Thyroid gland (tissue), 4 donors: Measurements from ENCODE around the gene KIRREL3. TPM values are rescaled to one million over a fixed set of nuclear protein-coding genes. Genes with fewer than 3 reads are reported as not detected.
A peak's percentile ranks its signal among the peaks of the same experiment; 100 is the strongest.

Experiments
- DNase-seq, 2 donors: peaks; one replicate each; pipeline ENCODE4 v3.0.0-alpha.2; 2019
- H3K27ac ChIP-seq, 3 donors: fragments of 200-600 bp; sonication (generic); 1 replicate in 2 of 3; 2 replicates in 1 of 3; pipeline ENCODE4 v1.5.1; 2016 to 2019; ENCODE audit warnings: mild to moderate bottlenecking in 1 of 3, moderate library complexity in 1 of 3
- H3K27me3 ChIP-seq: fragments of 200-600 bp; sonication (generic); one replicate; pipeline ENCODE4 v1.5.1; 2019
- H3K36me3 ChIP-seq, 2 donors: fragments of 200-600 bp; sonication (generic); one replicate each; pipeline ENCODE4 v1.5.1; 2016 to 2019
- H3K4me1 ChIP-seq, 2 donors: fragments of 200-600 bp; sonication (generic); one replicate each; pipeline ENCODE4 v1.5.1; 2017 to 2019
- H3K4me3 ChIP-seq, 3 donors: fragments of 200-600 bp; sonication (generic); replicated peaks in 1 of 3; 1 replicate in 2 of 3; 2 replicates in 1 of 3; pipeline ENCODE4 v1.5.1; 2016; ENCODE audit warnings: mild to moderate bottlenecking in 1 of 3
- H3K9me3 ChIP-seq: fragments of 200-600 bp; sonication (generic); one replicate; pipeline ENCODE4 v1.5.1; 2017
- POLR2A ChIP-seq, 2 donors: fragments of 450-650 bp; IDR thresholded peaks; one replicate each; pipeline ENCODE4 v1.6.1; 2017; ENCODE audit warnings: antibody characterized with exemption in 2 of 2, mild to moderate bottlenecking in 2 of 2, moderate library complexity in 1 of 2
- WGBS, 2 donors: methylation state at CpG; one replicate each; pipeline ENCODE4 v1.1.5; 2017; 5-methylcytosine and 5-hydroxymethylcytosine counted together
- intact Hi-C: fragments of 100-400 bp; cut with DNase I; formaldehyde crosslinking; loops from one replicate; pipeline ENCODE4 v1.15.1; 2023
- total RNA-seq, 4 donors: library from RNA; depleted of rRNA; stranded (reverse); fragments of >200 nt; gene quantifications; one replicate each; pipeline ENCODE4 v1.2.3, GENCODE V29; 2016
- TF ChIP-seq, protein P1 (sequence below), 6 experiments: fragments of 200-600 bp in 3 of 6; fragments of 450-650 bp in 3 of 6; sonication (generic) in 3 of 6; IDR thresholded peaks; one replicate each; pipeline ENCODE4 v1.5.1; 2016 to 2019; ENCODE audit warnings: antibody characterized with exemption in 6 of 6, mild to moderate bottlenecking in 2 of 6, inconsistent platforms in 1 of 6, moderate library complexity in 1 of 6

KIRREL3 gene
- total RNA-seq, 4 donors from 2014 or later = 0.78 TPM; not detected in 3

DNA sequence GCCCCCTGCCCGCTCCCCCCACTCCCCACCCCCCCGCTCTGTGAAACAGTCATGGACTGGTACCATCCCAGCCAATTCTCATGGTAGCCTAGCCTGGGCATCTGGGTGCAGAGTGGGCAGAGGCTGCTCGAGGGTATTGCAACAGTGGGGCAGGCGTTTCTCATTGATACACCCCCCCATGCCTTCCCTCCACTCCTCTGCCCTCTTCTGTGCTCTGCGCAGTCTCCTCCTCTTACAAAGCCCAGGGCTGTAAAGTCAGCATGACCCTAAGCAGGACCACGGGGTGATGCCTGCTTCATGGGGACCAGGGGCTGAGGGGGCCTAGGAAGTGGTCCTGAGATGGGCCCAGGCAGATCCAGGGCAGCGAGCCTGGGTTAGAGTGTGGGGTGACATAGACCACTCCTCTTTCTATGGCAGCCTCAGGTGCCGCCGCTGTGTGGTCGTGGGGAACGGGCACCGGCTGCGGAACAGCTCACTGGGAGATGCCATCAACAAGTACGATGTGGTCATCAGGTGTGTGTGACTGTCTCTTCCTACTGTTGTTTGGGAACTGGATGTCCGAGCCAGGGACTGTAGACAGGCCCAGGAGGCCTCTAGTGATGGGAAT lies 592.8 kb downstream of the KIRREL3 start:
- no peak for TF ChIP-seq POLR2A (IDR thresholded peaks at IDR 0.05)
- TF ChIP-seq, protein P1, sequence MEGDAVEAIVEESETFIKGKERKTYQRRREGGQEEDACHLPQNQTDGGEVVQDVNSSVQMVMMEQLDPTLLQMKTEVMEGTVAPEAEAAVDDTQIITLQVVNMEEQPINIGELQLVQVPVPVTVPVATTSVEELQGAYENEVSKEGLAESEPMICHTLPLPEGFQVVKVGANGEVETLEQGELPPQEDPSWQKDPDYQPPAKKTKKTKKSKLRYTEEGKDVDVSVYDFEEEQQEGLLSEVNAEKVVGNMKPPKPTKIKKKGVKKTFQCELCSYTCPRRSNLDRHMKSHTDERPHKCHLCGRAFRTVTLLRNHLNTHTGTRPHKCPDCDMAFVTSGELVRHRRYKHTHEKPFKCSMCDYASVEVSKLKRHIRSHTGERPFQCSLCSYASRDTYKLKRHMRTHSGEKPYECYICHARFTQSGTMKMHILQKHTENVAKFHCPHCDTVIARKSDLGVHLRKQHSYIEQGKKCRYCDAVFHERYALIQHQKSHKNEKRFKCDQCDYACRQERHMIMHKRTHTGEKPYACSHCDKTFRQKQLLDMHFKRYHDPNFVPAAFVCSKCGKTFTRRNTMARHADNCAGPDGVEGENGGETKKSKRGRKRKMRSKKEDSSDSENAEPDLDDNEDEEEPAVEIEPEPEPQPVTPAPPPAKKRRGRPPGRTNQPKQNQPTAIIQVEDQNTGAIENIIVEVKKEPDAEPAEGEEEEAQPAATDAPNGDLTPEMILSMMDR (IDR thresholded peaks at IDR 0.05) = no peak
- Histone ChIP-seq H3K4me3 (no peak overlapping the region), H3K36me3 (no peaks in the 10 kb centered on the region), H3K27ac (no peak overlapping the region), H3K9me3 (no peaks in the 10 kb centered on the region), H3K27me3 (no peaks in the 10 kb centered on the region), H3K4me1 (peaks cover 0 to 20% of the 10 kb centered on the region in 2 donors)
- DNase-seq = no peak
- 90% methylated on average over 15 of the region's 15 CpGs for WGBS, 2 donors
- intact Hi-C loops = no loop called here

DNA sequence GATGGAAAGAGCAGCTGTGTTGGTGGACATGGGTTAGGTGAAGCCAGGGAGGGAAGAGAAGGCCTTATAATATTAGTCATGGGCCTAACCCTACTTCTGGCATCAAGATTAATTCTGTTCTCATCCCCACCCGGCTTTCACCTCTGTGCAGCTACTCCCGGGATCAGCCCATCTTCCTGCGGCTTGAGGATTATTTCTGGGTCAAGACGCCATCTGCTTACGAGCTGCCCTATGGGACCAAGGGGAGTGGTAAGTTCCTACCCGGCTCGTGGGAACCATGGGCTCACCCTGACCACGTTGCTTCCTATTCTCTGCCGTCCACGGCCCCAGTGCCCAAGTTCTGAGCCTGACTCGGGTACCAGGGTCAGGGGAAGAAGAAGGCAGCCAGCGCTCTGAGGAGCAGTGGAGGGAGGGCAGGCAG lies 593.5 kb downstream of the KIRREL3 start:
- Histone ChIP-seq H3K27me3 (no peaks in the 10 kb centered on the region), H3K27ac (no peak overlapping the region), H3K4me1 (peaks cover 0 to 22% of the 10 kb centered on the region in 2 donors), H3K4me3 (no peak overlapping the region), H3K9me3 (no peaks in the 10 kb centered on the region), H3K36me3 (no peaks in the 10 kb centered on the region)
- 82 to 85% methylated on average over 12 of the region's 12 CpGs for WGBS, 2 donors
- no peak for TF ChIP-seq POLR2A (IDR thresholded peaks at IDR 0.05)
- TF ChIP-seq, protein P1 (IDR thresholded peaks at IDR 0.05) = no peak
- intact Hi-C loops = no loop called here
- no peak for DNase-seq

DNA sequence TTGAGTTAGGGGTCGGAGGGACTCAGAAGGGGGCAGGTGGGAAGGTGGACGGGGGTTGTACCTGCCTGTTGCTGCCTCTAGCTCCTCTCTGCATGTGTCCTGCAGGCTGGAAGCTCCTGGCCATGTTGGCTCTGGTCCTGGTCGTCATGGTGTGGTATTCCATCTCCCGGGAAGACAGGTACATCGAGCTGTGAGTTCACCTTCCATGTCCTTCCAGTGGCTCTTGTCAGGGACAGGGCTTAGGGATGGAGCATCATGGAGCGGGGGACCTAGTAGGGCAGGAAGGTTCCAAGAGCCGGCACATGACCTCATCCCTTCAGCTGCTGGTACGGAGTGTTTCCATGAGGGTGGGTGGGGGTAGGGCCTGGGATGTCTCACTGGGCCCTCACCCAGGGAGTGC lies 594.2 kb downstream of the KIRREL3 start:
- TF ChIP-seq, protein P1 (IDR thresholded peaks at IDR 0.05) = no peak
- no peak for TF ChIP-seq POLR2A (IDR thresholded peaks at IDR 0.05)
- H3K4me1 ChIP-seq = peaks cover 0 to 22% of the 10 kb centered on the region in 2 donors

DNA sequence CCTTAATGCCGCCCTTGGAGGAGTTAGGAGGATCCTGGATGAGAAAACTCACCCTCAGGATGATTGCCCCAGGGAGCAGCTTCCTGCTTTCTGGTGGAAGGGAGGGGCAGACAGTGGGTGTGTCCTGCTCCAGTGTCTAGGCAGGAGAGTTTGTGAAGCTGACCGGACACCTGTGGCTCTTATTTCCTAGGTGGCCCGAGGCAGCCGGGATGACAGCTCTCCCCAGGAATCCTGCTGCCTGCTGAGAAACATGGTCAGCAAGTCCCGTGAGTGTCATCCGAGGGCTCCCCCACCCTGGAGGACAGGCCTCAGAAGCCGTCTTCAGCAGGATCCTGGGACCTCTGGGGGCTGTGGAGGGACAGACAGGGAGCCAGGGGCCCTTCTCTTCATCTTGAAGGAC lies 594.7 kb downstream of the KIRREL3 start:
- no peaks in the 10 kb centered on the region for H3K9me3 ChIP-seq
- 83% methylated on average over 4 of the region's 7 CpGs for WGBS, 2 donors
- DNase-seq = no peak
- H3K27me3 ChIP-seq = no peaks in the 10 kb centered on the region
- intact Hi-C loops = no loop called here
- H3K4me3 ChIP-seq = no peak overlapping the region
- H3K27ac ChIP-seq = no peak overlapping the region
- no peaks in the 10 kb centered on the region for H3K36me3 ChIP-seq
- TF ChIP-seq, protein P1 (IDR thresholded peaks at IDR 0.05) = no peak
- no peak for TF ChIP-seq POLR2A (IDR thresholded peaks at IDR 0.05)
- peaks cover 0 to 22% of the 10 kb centered on the region in 2 donors for H3K4me1 ChIP-seq

More for the DNA sequence above, 594.2 kb downstream of the KIRREL3 start:
- no peak overlapping the region for H3K27ac ChIP-seq
- intact Hi-C loops = no loop called here
- no peaks in the 10 kb centered on the region for H3K27me3 ChIP-seq
- 88 to 98% methylated on average over 8 of the region's 8 CpGs for WGBS, 2 donors
- H3K4me3 ChIP-seq = no peak overlapping the region
- H3K9me3 ChIP-seq = no peaks in the 10 kb centered on the region
- no peaks in the 10 kb centered on the region for H3K36me3 ChIP-seq
- DNase-seq = no peak

DNA sequence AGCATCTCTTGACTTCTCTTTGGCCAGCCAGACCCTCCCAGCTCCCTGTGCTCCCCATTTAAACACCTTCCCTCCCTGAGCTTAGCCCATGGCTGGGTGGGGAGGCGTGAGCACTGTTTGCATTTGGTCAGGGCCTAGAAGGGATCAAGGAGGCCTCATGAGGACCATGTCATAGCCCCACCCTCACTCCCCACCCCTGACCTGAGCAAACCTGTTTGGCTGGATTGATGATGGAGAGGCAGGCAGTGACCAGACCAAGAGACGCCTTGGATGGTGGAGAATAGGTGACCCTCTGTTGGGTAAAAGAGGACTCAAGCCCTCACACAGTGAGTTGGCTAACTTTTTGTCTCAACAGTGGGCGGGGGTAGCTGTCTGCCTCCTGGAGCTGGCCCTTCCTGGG lies 595.2 kb downstream of the KIRREL3 start:
- WGBS, 2 donors = 71 to 93% methylated on average over 3 of the region's 3 CpGs
- peak in 1 of 2 donors; percentile 27 for DNase-seq
- Histone ChIP-seq H3K4me1 (peaks cover 0 to 22% of the 10 kb centered on the region in 2 donors), H3K27ac (no peak overlapping the region), H3K27me3 (no peaks in the 10 kb centered on the region), H3K4me3 (no peak overlapping the region), H3K9me3 (no peaks in the 10 kb centered on the region), H3K36me3 (no peaks in the 10 kb centered on the region)
- intact Hi-C loops = no loop called here
- no peak for TF ChIP-seq POLR2A (IDR thresholded peaks at IDR 0.05)
- TF ChIP-seq, protein P1 (IDR thresholded peaks at IDR 0.05) = no peak
